Measurements from ENCODE around the gene CCDC51. TPM values are rescaled to one million over a fixed set of nuclear protein-coding genes. Genes with fewer than 3 reads are reported as not detected.

Gene CCDC51
- 11.2 and 13.1 TPM in 2 replicates for total RNA-seq

GRCh38 chr3:48439820-48440589, at the start of gene CCDC51, which contains the start of gene TMA7:
TSS of gene CCDC51 (minus strand) at chr3:48440119. CDS start at chr3:48435128, 4,991 bp downstream.
TSS of gene TMA7 (plus strand) at chr3:48440257. CDS start at chr3:48440297, 40 bp downstream.

DNA sequence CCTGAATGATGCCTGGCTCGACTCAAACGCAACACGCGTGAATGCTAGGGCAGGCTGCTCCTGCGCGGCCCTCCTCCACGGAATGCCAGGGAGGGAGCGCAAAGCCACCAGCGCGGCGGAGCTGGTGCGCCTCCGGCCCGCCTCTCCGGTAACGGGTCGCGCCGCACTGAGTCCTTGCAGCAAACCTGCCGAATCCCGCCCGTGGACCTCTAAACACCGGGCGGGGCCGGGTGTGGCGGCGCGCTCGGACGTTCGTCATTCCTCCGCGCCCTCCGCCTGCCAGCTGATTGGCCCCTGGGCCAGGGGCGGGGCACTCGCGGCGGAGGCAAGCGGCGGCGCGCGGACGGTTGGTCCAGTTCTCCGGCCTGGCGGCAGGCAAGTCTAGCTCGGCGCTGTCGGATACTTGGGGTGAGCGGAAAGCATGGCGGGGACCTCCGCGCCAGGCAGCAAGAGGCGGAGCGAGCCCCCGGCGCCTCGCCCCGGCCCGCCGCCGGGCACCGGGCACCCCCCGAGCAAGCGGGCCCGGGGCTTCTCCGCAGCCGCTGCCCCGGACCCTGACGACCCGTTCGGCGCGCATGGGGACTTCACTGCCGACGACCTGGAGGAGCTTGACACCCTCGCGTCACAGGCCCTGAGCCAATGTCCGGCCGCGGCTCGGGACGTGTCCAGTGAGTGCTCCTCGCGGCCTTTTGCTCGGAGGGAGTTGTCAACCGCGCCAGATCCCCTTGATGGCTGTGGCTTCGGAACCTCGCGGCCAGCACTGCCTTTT, 6.7 kb upstream of the CCDC51 start, which contains the start of gene ATRIP:
TSS of gene ATRIP (plus strand) at position 313 of the 769 bp plus-strand sequence. CDS start at position 422, 109 bp downstream.

DNA sequence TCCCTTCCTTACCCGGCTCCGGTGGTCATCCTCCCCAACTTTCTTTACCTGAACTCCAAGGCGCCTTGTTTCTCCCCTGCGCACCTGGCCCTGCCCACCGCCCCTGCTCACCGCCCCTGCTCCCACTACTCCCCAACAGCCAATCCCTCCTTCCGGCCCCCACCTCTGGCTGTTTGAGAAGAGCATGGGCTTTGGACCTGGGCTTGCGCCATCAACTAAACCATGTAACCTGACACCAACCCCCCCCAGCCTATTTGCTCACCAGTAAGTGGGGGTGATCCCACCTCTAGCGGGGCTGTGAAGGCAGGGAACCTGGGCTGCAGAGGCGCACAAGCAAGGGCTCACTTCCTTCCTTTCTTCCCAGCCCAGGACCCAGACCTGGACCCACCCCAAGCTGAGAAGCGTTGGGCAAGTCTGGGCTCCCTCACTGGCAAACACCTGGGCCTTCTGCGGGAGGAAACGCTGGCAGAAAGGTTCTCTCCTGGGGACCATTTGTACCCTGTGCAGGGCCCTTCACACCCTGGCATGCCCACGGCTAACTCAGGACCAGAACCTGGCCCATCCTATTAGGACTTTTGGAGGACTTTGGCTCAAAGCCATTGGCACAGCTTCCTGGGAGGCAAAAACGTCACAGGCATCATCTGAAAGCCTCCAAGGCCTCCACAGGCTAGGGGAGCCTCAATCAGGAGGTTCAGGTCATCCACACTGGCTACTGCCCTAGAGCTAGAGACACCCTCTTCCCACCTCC, 9.8 kb downstream of the CCDC51 start, which contains the start of gene PLXNB1:
TSS of gene PLXNB1 (minus strand) at position 127 of the 748 bp plus-strand sequence. CDS start 5,475 bp downstream, outside the sequence.

Other genes starting within 250 kb of the CCDC51 start
- not detected in 2 replicates for gene CAMP, start 216.6 kb downstream of the CCDC51 start, total RNA-seq
- gene ZNF589, start 199.0 kb downstream of the CCDC51 start, total RNA-seq: 11.5 and 11.8 TPM in 2 replicates
- 23.5 and 25.1 TPM in 2 replicates for gene NME6, start 138.8 kb downstream of the CCDC51 start, total RNA-seq
- gene SPINK8, start 106.5 kb downstream of the CCDC51 start, total RNA-seq: not detected in 2 replicates
- not detected in 2 replicates for gene FBXW12, start 67.9 kb downstream of the CCDC51 start, total RNA-seq
- gene PLXNB1, start 10.0 kb downstream of the CCDC51 start, total RNA-seq: 25.5 and 26.7 TPM in 2 replicates
- gene TMA7, start 138 bp upstream of the CCDC51 start, total RNA-seq: 317 and 433 TPM in 2 replicates
- 13.1 and 13.6 TPM in 2 replicates for gene ATRIP, start 6.6 kb upstream of the CCDC51 start, total RNA-seq
- 94.9 and 124 TPM in 2 replicates for gene SHISA5, start 64.1 kb upstream of the CCDC51 start, total RNA-seq
- 2.8 and 4.5 TPM in 2 replicates for gene PFKFB4, start 116.7 kb upstream of the CCDC51 start, total RNA-seq
- gene UCN2, start 123.7 kb upstream of the CCDC51 start, total RNA-seq: not detected in 2 replicates
- gene COL7A1, start 155.2 kb upstream of the CCDC51 start, total RNA-seq: 0.13 and 0.14 TPM in 2 replicates
- gene UQCRC1, start 169.5 kb upstream of the CCDC51 start, total RNA-seq: 276 and 300 TPM in 2 replicates
- gene TMEM89, start 181.7 kb upstream of the CCDC51 start, total RNA-seq: not detected in 2 replicates
- gene SLC26A6, start 195.3 kb upstream of the CCDC51 start, total RNA-seq: 15.3 and 21.5 TPM in 2 replicates
- 0.27 and 0.29 TPM in 2 replicates for gene CELSR3, start 222.8 kb upstream of the CCDC51 start, total RNA-seq
- gene NCKIPSD, start 245.8 kb upstream of the CCDC51 start, total RNA-seq: 10.9 and 11.0 TPM in 2 replicates

Measured in thoracic aorta endothelial cell (primary cell).